HCT116 (cell line): ENCODE measurements around the gene ATXN7L1. TPM values are rescaled to one million over a fixed set of nuclear protein-coding genes. Genes with fewer than 3 reads are reported as not detected.

Experiments
- ATAC-seq: fragments of 200-7000 bp; cut with Tn5 transposase; 2 replicates; pipeline ENCODE4 v1.9.1; 2020; ENCODE audit warnings: mild to moderate bottlenecking, moderate library complexity
- BruUV-seq: library from RNA; stranded (reverse); fragments of 400-500 nt; replicated peaks from 2 replicates; lab custom pipeline; 2021; lab: Mats Ljungman, UMichigan
- CTCF ChIA-PET: fragments of 300-600 bp; sonication (Branson Sonifier 250); formaldehyde crosslinking; loops from one replicate; lab custom pipeline; 2021; ENCODE audit warnings: antibody characterized with exemption; lab: Charles Lee
- POLR2A ChIA-PET: fragments of 300-600, 350-600 bp; sonication (Branson Sonifier 250); formaldehyde crosslinking; loops from one replicate; lab custom pipeline; 2021; ENCODE audit warnings: antibody characterized with exemption; lab: Charles Lee
- RAD21 ChIA-PET, 2 experiments: fragments of 300-600 bp; sonication (Branson Sonifier 250); formaldehyde crosslinking; loops; one replicate each; lab custom pipeline; 2023; ENCODE audit warnings: low total read pairs in 2 of 2; ENCODE audit not compliant: uncharacterized antibody in 2 of 2, unreplicated experiment in 2 of 2, low non-redundant PET in 1 of 2; lab: Charles Lee
- DNase-seq: peaks from one replicate; pipeline ENCODE4 v3.0.0-alpha.2; 2010; ENCODE audit warnings: low read depth, low spot score
- H2AFZ ChIP-seq: fragments of 200-600 bp; shearing (Covaris generic), sonication (generic); 2 replicates; pipeline ENCODE4 v1.6.1; 2017; ENCODE audit warnings: low read depth, mixed run types, mixed read lengths, antibody characterized with exemption, low read length; ENCODE audit not compliant: poor library complexity, severe bottlenecking
- H3K27ac ChIP-seq: 2 replicates; pipeline ENCODE4 v1.5.1; 2012; ENCODE audit warnings: low read depth, low read length
- H3K27me3 ChIP-seq: fragments of 200-600 bp; sonication (generic); 2 replicates; pipeline ENCODE4 v1.6.1; 2016; ENCODE audit warnings: mixed run types, low read length, mixed read lengths; ENCODE audit not compliant: insufficient read depth
- H3K36me3 ChIP-seq, 2 experiments: fragments of 200-500 bp in 1 of 2; fragments of 200-600 bp in 1 of 2; sonication (Bioruptor generic) in 1 of 2; sonication (generic) in 1 of 2; 2 replicates each; pipeline versions ENCODE4 v1.5.1 to v1.6.1; 2014 to 2016; ENCODE audit warnings: low read length in 2 of 2, inconsistent platforms in 1 of 2, mixed read lengths in 1 of 2, mixed run types in 1 of 2; ENCODE audit not compliant: insufficient read depth in 2 of 2, control insufficient read depth in 1 of 2
- H3K4me1 ChIP-seq, 2 experiments: fragments of 200-600 bp in 1 of 2; sonication (generic) in 1 of 2; 2 replicates each; pipeline versions ENCODE4 v1.5.1 to v1.6.1; 2012 to 2017; ENCODE audit warnings: low read length in 2 of 2, inconsistent platforms in 1 of 2, mild to moderate bottlenecking in 1 of 2, mixed read lengths in 1 of 2, mixed run types in 1 of 2, moderate library complexity in 1 of 2; ENCODE audit not compliant: insufficient read depth in 2 of 2, control insufficient read depth in 1 of 2
- H3K4me2 ChIP-seq: fragments of 200-600 bp; sonication (generic); 2 replicates; pipeline ENCODE4 v1.6.1; 2017; ENCODE audit warnings: mixed run types, low read length, mixed read lengths
- H3K4me3 ChIP-seq, 2 experiments: fragments of 200-600 bp in 1 of 2; sonication (generic) in 1 of 2; replicated peaks in 1 of 2; 2 replicates each; pipeline ENCODE4 v1.5.1; 2011 to 2016; ENCODE audit warnings: low read length in 2 of 2, control low read depth in 1 of 2, low read depth in 1 of 2, mild to moderate bottlenecking in 1 of 2, mixed read lengths in 1 of 2, mixed run types in 1 of 2
- H3K79me2 ChIP-seq: fragments of 200-600 bp; sonication (generic); 2 replicates; pipeline ENCODE4 v1.6.1; 2017; ENCODE audit warnings: mild to moderate bottlenecking, mixed run types, low read length, moderate library complexity, mixed read lengths; ENCODE audit not compliant: insufficient read depth
- H3K9ac ChIP-seq: fragments of 200-600 bp; sonication (generic); 2 replicates; pipeline ENCODE4 v1.6.1; 2016; ENCODE audit warnings: low read length, mixed read lengths
- H3K9me2 ChIP-seq: fragments of 200-600 bp; sonication (generic), shearing (Covaris generic); 2 replicates; pipeline ENCODE4 v1.6.1; 2017; ENCODE audit warnings: mixed run types, mild to moderate bottlenecking, moderate library complexity; ENCODE audit not compliant: insufficient read depth
- H3K9me3 ChIP-seq, 2 experiments: fragments of 200-500 bp in 1 of 2; fragments of 200-600 bp in 1 of 2; sonication (Bioruptor generic) in 1 of 2; sonication (generic) in 1 of 2; 2 replicates each; pipeline ENCODE4 v1.6.1; 2014 to 2017; ENCODE audit warnings: low read length in 2 of 2, mixed read lengths in 2 of 2, inconsistent platforms in 1 of 2, low read depth in 1 of 2, mild to moderate bottlenecking in 1 of 2, mixed run types in 1 of 2, moderate library complexity in 1 of 2; ENCODE audit not compliant: control insufficient read depth in 1 of 2, insufficient read depth in 1 of 2
- H4K20me1 ChIP-seq: fragments of 200-600 bp; sonication (generic), shearing (Covaris generic); 2 replicates; pipeline ENCODE4 v1.6.1; 2017; ENCODE audit warnings: mixed run types, mild to moderate bottlenecking, moderate library complexity; ENCODE audit not compliant: insufficient read depth
- ATF3 ChIP-seq: IDR thresholded peaks from 2 replicates; pipeline ENCODE4 v1.6.1; 2012
- CBX3 ChIP-seq: IDR thresholded peaks from 2 replicates; pipeline ENCODE4 v1.6.1; 2012; ENCODE audit warnings: low read depth
- CEBPB ChIP-seq: IDR thresholded peaks from 2 replicates; pipeline ENCODE4 v1.6.1; 2012; ENCODE audit warnings: low read depth
- JUND ChIP-seq: IDR thresholded peaks from 2 replicates; pipeline ENCODE4 v1.6.1; 2012
- POLR2AphosphoS5 ChIP-seq: IDR thresholded peaks from 2 replicates; pipeline ENCODE4 v1.6.1; 2011; ENCODE audit warnings: mild to moderate bottlenecking, low read depth, low read length, moderate library complexity
- SP1 ChIP-seq: IDR thresholded peaks from 2 replicates; pipeline ENCODE4 v1.6.1; 2012; ENCODE audit warnings: low read depth
- SRF ChIP-seq: IDR thresholded peaks from 2 replicates; pipeline ENCODE4 v1.6.1; 2012; ENCODE audit warnings: low read depth
- YY1 ChIP-seq: IDR thresholded peaks from 2 replicates; pipeline ENCODE4 v1.6.1; 2011; ENCODE audit warnings: low read length, low read depth, moderate library complexity, mild to moderate bottlenecking; ENCODE audit not compliant: insufficient replicate concordance; ENCODE audit errors: extremely low read depth
- ZBTB33 ChIP-seq: IDR thresholded peaks from 2 replicates; pipeline ENCODE4 v1.6.1; 2011; ENCODE audit warnings: mild to moderate bottlenecking, low read length, moderate library complexity; ENCODE audit not compliant: insufficient replicate concordance; ENCODE audit errors: extremely low read depth
- ZNF274 ChIP-seq: fragments of 200-500 bp; sonication (Bioruptor generic); IDR thresholded peaks from 2 replicates; pipeline ENCODE4 v1.6.1; 2014; ENCODE audit warnings: mild to moderate bottlenecking, low read depth, low read length, inconsistent platforms
- intact Hi-C: fragments of 100-400 bp; cut with micrococcal nuclease; formaldehyde crosslinking; loops from 2 replicates; pipeline ENCODE4 v1.10.0; 2022
- total RNA-seq: library from RNA; stranded (reverse); gene quantifications from one replicate; pipeline ENCODE4 v1.2.1, GENCODE V29; 2021; ENCODE audit not compliant: unreplicated experiment

The ATXN7L1 gene
- total RNA-seq, 1 experiment from 2014 or later: 11.5 TPM

GRCh38 chr7:105773030-105773460 lies 103.4 kb downstream of the ATXN7L1 start:
- BruUV-seq: no TSS peak
- no peaks in the 10 kb centered on the region for H3K9me2 ChIP-seq
- no peak overlapping the region for H2AFZ ChIP-seq
- H3K79me2 ChIP-seq: no peaks in the 10 kb centered on the region
- no peak for DNase-seq
- H3K4me2 ChIP-seq: no peak overlapping the region
- peaks cover 44 to 85% of the 10 kb centered on the region in 2 experiments for H3K4me1 ChIP-seq
- no peaks in the 10 kb centered on the region for H4K20me1 ChIP-seq
- H3K27me3 ChIP-seq: no peaks in the 10 kb centered on the region
- no peaks in the 10 kb centered on the region for H3K36me3 ChIP-seq
- H3K9ac ChIP-seq: no peak overlapping the region
- no peaks in the 10 kb centered on the region for H3K9me3 ChIP-seq
- POLR2A ChIA-PET: no interaction called here
- no peak for ATAC-seq
- H3K27ac ChIP-seq: no peak overlapping the region
- RAD21 ChIA-PET: no interaction called here
- H3K4me3 ChIP-seq: no peak overlapping the region
- intact Hi-C loops: no loop called here
- CTCF ChIA-PET: no interaction called here
- TF ChIP-seq POLR2AphosphoS5: no peak
- no peak for TF ChIP-seq SP1
- TF ChIP-seq CEBPB: no peak
- no peak for TF ChIP-seq CBX3
- no peak for TF ChIP-seq ATF3
- TF ChIP-seq YY1: no peak
- TF ChIP-seq JUND: no peak
- TF ChIP-seq ZNF274: no peak
- TF ChIP-seq SRF: no peak
- no peak for TF ChIP-seq ZBTB33
- TF ChIP-seq, all 23 proteins: peak for 0
